GM12891 (cell line): ENCODE measurements around the gene CA12.

Experiments used
- DNase-seq: peaks from one replicate; pipeline ENCODE4 v3.0.0; 2011; ENCODE audit warnings: low spot score; ENCODE audit not compliant: insufficient read length
- FAIRE-seq: peaks from 2 replicates; lab custom pipeline; 2011; peaks lifted over from hg19 to GRCh38; lab: Jason Lieb, UNC
- PAX5 ChIP-seq: IDR thresholded peaks from 2 replicates; pipeline ENCODE4 v1.6.1; 2011; ENCODE audit warnings: low read length, moderate library complexity, mild to moderate bottlenecking; ENCODE audit not compliant: insufficient read depth, severe bottlenecking
- POLR2A ChIP-seq: IDR thresholded peaks from 2 replicates; pipeline ENCODE4 v1.6.1; 2011; ENCODE audit warnings: low read depth, low read length, control low read depth
- POLR2AphosphoS5 ChIP-seq: IDR thresholded peaks from 2 replicates; pipeline ENCODE4 v1.6.1; 2011; ENCODE audit warnings: low read depth, low read length, control low read depth
- POU2F2 ChIP-seq: IDR thresholded peaks from 2 replicates; pipeline ENCODE4 v1.6.1; 2011; ENCODE audit warnings: low read depth, mild to moderate bottlenecking, control low read depth, low read length, moderate library complexity
- SPI1 ChIP-seq: IDR thresholded peaks from 2 replicates; pipeline ENCODE4 v1.6.1; 2011; ENCODE audit warnings: low read depth, low read length, control low read depth
- TAF1 ChIP-seq: IDR thresholded peaks from 2 replicates; pipeline ENCODE4 v1.6.1; 2011; ENCODE audit warnings: low read depth, low read length, control low read depth

The CA12 gene

DNA sequence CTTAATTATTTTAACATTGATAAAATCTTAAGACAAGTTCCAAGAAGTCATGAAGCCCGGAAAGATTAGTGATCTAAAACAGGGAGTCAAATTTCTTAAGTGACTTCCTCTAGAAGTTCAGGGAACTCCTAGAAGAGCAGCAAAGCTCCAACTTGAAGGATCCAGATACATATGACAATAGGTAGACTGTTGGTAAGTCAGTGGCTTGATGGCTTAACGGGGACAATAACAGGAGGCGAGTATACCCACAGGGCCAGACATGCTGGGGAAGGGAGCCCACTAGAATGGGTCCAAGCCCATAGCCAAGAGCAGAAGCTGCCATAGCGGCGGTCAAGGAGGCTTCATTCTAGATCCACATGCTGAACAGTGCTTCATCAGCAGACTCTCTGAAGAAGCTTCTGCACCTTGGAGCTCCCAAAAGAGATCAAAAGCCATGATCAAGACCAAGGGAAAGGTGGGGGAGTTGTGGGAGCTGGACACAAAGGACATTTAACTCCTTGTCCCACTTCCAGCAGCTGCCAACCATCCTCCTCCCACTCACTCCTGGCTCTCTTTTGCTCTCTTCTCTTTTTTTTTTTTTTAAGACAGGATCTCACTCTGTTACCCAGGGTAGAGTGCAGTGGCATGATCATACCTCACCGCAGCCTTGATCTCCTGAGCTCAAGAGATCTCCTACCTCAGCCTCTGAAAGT lies 10.2 kb upstream of the CA12 start:
- DNase-seq (no peak), FAIRE-seq (no peak)
- TF ChIP-seq PAX5 (no peak), POLR2A (no peak), POLR2AphosphoS5 (no peak), TAF1 (no peak), POU2F2 (no peak)

DNA sequence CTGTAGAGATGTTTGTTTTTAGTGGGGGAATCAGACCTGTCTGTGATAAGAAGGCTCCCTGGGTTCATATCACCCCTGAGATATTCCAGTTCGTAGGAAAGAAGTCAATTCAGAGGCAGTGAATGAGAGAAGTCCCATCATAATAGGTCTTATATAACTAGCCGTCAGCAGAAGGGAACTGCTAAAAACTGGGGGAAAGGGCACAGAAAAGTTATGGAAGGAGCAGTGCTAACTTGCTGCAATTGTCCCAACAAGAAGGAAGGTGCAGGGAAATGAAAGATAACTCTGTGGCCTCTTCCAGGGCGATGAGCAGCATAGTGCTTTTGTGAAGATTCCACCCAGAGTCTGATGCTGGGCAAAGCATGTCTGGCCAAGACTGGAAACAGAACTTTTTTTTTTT lies 9.0 kb upstream of the CA12 start:
- DNase-seq: no peak
- TF ChIP-seq SPI1: no peak
- no peak for TF ChIP-seq POLR2A
- no peak for TF ChIP-seq TAF1
- no peak for TF ChIP-seq PAX5
- no peak for TF ChIP-seq POLR2AphosphoS5
- no peak for TF ChIP-seq POU2F2
- no peak for FAIRE-seq

DNA sequence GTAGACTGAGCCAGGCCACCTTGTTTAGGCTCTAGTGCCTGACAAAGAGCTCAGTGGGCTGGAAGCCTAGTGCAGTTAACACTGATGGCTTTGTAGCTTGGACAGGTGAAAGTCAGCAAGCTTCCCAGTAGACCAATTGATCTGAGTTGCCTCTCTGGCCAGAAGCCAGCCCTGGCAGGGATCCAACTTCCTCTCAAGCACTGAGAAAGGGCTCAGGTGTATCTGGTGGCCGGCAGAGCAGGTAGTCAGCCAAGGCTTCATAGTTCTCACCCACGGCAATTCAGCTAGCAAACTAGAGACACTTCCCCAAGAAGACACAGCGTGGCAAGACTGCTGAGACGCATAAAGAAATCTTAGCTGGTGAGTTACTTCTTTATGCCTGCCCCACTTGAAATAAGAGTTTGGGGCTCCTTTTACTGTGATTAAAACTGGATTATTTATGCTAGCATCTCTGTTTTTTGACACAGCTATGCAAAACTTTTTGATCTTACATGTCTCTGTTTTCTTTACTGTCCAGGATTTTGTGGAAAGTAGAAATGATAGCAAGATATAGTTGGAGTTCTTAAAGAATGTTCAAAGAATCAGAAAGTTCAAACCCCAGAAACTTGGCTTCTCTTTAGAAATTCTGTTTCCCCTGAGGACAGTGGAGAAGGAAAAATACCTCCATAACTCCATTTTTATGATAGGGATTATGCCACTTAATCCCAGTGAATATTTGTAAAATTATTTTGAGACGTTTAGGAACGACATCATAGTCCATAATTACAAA lies 8.4 kb upstream of the CA12 start:
- DNase-seq (no peak), FAIRE-seq (no peak)
- no peak for TF ChIP-seq POU2F2
- no peak for TF ChIP-seq PAX5
- no peak for TF ChIP-seq TAF1
- TF ChIP-seq POLR2AphosphoS5: no peak
- no peak for TF ChIP-seq SPI1
- no peak for TF ChIP-seq POLR2A

DNA sequence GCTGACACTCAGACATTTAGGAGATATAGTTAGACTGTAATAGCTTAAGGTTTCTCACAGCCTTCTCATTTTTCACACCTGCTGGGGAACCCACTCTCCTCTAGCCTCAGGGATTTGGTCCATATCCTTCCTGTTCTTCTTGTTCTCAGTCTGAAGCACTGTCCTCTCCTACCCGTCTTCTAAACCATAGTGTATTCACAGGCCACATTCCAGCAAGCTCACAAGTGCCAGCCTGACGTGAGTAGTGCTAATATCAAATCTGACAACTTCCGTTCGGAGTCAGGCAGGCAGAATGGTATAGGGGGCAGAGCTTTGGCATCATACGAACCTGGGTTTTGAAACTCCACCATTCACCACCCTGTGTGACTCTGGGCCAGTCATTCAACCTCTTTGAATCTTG lies 6.9 kb upstream of the CA12 start:
- no peak for FAIRE-seq
- DNase-seq: no peak
- TF ChIP-seq POLR2AphosphoS5 (no peak), POLR2A (no peak), POU2F2 (no peak), SPI1 (no peak), TAF1 (no peak), PAX5 (no peak)

DNA sequence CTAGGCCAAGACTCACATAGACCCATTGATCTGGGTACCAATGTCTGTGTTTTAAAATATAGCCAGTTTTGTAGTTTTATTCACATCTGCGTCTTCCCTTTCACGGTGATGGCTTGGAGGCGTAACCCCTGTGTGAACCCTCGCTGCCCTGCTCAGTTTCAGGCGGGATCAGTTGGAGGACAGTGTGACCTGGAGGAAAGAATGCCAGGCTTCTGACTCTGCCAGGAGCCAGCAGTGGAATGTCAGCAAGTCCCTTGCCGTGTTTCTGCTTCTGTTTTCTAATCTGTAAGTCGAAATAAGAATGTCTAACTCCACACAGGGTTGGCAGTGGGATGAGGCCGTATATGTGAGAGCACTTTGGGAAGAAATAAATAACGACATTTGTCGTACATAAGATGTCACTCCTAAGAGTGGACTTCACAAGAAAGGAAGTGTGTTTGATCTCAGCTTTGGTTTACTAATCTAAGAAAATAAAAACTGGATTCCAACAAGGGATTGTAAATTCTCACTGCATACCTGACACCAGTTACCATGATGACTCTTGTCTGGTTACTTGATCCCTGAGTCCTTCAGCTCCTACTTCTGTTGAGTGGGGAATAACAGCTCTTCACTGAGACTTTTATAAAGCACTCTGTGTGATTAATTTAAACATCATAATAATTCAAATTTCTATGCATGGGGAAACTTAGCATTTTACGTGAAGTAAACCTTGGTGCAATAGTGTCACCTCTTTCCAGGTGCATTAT lies 6.3 kb upstream of the CA12 start:
- no peak for TF ChIP-seq POLR2A
- no peak for TF ChIP-seq TAF1
- no peak for TF ChIP-seq POU2F2
- TF ChIP-seq POLR2AphosphoS5: no peak
- TF ChIP-seq SPI1: no peak
- DNase-seq (no peak), FAIRE-seq (no peak)

DNA sequence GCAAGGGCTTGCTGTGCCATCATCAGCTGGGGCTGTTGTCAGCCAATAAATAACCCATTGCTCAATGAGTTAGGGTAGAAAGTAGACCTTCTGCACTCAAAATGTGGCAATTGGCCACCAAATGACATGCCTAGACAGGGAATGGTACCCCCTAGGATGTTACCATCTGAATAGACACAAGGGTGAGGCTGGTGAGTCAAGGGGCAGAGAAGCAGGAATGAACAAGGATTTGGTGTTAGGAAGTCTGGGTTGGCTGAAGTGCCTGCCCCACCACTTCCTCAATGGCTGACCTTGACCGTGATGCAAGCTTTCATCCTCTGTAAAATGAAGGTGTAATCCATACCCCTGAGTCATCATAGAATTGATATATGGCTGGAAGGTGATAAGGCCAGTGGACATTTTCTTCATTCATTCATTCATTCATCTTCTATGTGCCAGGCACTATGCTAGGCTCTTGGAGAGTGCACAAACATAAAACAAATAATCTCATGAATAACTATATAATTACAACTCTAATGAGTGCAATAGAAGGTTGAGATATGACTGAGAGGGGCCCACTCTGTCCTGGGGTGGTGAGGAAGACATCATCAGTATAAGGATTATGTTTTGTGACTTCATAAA lies 4.4 kb upstream of the CA12 start:
- TF ChIP-seq POLR2A: no peak
- no peak for TF ChIP-seq POLR2AphosphoS5
- no peak for TF ChIP-seq PAX5
- no peak for TF ChIP-seq SPI1
- TF ChIP-seq POU2F2: no peak
- no peak for FAIRE-seq
- no peak for DNase-seq

DNA sequence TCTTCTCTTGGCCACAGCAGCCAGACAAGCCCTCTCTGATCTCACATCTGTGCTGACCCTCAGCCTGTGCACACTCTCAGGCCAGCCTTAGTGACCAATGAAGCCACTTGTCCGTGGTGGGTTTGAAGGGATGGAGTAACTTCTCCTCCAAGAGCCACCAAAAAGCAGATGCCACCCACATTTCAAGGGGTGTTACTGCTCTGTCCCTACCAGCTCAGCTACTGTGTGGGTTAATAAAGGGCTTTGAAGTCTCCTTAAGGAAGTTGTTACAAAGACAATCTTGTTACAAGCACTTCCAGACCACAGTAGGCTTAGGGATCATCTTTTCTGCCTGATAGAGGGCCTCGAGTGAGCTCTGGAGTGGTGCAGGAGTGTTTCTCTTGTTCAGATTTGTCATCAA lies 3.3 kb upstream of the CA12 start:
- TF ChIP-seq PAX5 (no peak), POLR2AphosphoS5 (no peak), SPI1 (no peak), POU2F2 (no peak), TAF1 (no peak), POLR2A (no peak)
- FAIRE-seq: no peak
- DNase-seq: no peak

DNA sequence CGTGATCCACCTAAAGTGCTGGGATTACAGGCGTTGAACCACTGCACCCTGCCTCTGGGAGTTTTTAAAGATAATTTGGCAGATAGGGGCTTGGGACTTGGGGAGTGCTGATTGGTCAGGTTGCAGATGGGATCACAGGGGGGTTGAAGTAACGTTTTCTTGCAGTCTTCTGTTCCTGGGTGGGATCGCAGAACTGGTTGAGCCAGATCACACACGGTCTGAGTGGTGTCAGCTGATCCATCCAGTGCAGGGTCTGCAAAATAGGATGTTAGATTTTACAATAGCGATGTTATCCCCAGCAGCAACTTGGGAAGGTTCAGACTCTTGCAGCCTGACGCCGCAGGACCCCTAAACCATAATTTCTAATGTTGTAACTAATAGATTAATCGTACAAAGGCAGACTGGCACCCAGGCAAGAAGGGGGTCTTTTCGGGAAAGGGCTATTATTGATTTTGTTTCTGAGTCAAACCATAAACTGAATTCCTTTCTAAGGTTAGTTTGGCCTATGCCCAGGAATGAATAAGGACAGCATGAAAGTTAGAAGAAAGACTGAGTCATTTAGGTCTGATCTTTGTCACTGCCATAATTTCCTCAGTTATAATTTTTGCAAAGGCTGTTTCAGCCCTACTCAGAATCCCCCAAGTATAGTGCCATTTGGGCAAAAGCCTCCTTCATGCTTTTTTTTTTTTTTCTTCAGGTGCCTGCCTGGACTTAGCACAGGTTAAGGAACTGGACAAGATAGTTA lies 1.5 kb upstream of the CA12 start:
- DNase-seq (no peak), FAIRE-seq (no peak)
- TF ChIP-seq POLR2A (no peak), PAX5 (no peak), TAF1 (no peak), SPI1 (no peak), POU2F2 (no peak), POLR2AphosphoS5 (no peak)

DNA sequence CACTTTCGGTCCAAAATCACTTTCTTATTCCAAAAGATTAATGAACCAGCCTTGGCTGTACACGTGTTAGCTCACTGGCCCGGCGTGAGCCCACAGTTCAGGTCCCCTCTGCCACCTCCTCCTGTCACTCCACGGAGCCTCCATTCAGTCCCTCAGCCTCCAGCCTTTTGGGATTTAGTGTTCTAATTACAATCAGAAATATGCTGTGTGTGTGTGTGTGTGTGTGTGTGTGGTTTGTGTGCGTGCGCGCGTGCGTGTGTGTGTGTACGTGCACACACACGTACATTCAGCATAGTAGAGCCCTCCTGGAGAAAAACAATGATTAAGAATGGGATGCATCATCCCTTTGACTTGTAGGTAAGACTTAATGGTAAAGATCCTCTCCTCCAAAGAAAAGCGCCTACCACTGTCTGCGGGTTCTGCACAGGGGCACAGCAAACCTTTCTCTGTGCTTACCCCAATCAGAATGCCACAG lies 801 bp downstream of the CA12 start:
- TF ChIP-seq POU2F2 (no peak), SPI1 (no peak), POLR2AphosphoS5 (no peak), POLR2A (no peak), TAF1 (no peak), PAX5 (no peak)
- peak; percentile 33 for FAIRE-seq

More for the DNA sequence above, 801 bp downstream of the CA12 start:
- DNase-seq: no peak
